IPS-18a (cell line): ENCODE measurements around the gene ADARB2.
"Not testable (repeated sequence)": the region's sequence is repeated elsewhere in the genome, so short reads cannot be mapped to it uniquely, and the experiment has no call there.

Source experiments
- H3K27ac ChIP-seq: one replicate; pipeline ENCODE4 v1.5.1; 2013; ENCODE audit warnings: low read length
- H3K27me3 ChIP-seq: one replicate; pipeline ENCODE4 v1.6.1; 2013; ENCODE audit warnings: mild to moderate bottlenecking, low read length; ENCODE audit not compliant: control insufficient read depth, insufficient read depth
- H3K36me3 ChIP-seq: one replicate; pipeline ENCODE4 v1.6.1; 2013; ENCODE audit warnings: low read depth, low read length; ENCODE audit not compliant: control insufficient read depth
- H3K4me1 ChIP-seq: one replicate; pipeline ENCODE4 v1.6.1; 2013; ENCODE audit warnings: low read depth, low read length; ENCODE audit not compliant: control insufficient read depth
- H3K4me3 ChIP-seq: one replicate; pipeline ENCODE4 v1.5.1; 2013; ENCODE audit warnings: low read length
- H3K9ac ChIP-seq: one replicate; pipeline ENCODE4 v1.6.1; 2013; ENCODE audit warnings: mild to moderate bottlenecking, low read length, moderate library complexity
- H3K9me3 ChIP-seq: one replicate; pipeline ENCODE4 v1.6.1; 2013; ENCODE audit warnings: low read depth, low read length; ENCODE audit not compliant: control insufficient read depth

ADARB2 gene

GRCh38 chr10:1233031-1233430, 504.3 kb downstream of the ADARB2 start:
- H3K9ac ChIP-seq, result no peak overlapping the region
- H3K36me3 ChIP-seq, result no peaks in the 10 kb centered on the region
- no peak overlapping the region for H3K27ac ChIP-seq
- H3K9me3 ChIP-seq, result no peaks in the 10 kb centered on the region
- peaks cover 4% of the 10 kb centered on the region for H3K27me3 ChIP-seq
- no peak overlapping the region for H3K4me3 ChIP-seq
- H3K4me1 ChIP-seq, result peaks cover 7% of the 10 kb centered on the region

DNA sequence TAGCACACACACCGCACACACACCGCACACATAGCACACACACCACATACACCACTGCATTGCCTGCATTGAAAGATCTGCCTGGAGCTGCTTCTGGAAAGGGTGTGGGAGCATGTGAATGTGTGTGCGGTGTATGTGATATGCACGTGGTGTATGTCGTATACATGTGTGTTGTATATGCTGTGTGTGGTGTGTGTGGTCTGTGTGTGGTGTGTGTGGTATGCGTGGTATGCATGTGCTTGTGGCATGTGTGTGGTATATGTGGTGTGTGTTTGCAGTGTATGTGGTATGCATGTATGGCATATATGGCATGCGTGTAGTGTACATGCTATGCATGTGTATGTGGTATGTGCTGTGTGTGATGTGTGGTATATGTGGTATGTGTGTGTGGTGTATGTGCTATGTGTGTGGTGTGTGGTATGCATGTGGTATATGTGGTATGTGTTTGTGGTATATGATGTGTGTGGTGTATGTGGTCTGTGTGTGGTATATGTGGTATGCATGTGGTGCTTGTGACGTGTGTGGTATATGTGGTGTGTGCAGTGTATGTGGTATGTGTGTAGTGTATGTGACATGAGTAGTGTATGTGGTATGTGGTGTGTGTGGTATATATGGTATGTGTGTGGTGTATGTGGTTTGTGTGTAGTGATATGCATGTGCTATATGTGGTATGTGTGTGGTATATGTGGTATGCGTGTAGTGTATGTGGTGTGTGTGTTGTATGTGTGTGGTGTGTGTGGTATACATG, 505.0 kb downstream of the ADARB2 start:
- Histone ChIP-seq H3K9ac (no peak overlapping the region), H3K9me3 (no peaks in the 10 kb centered on the region), H3K27ac (no peak overlapping the region)

DNA sequence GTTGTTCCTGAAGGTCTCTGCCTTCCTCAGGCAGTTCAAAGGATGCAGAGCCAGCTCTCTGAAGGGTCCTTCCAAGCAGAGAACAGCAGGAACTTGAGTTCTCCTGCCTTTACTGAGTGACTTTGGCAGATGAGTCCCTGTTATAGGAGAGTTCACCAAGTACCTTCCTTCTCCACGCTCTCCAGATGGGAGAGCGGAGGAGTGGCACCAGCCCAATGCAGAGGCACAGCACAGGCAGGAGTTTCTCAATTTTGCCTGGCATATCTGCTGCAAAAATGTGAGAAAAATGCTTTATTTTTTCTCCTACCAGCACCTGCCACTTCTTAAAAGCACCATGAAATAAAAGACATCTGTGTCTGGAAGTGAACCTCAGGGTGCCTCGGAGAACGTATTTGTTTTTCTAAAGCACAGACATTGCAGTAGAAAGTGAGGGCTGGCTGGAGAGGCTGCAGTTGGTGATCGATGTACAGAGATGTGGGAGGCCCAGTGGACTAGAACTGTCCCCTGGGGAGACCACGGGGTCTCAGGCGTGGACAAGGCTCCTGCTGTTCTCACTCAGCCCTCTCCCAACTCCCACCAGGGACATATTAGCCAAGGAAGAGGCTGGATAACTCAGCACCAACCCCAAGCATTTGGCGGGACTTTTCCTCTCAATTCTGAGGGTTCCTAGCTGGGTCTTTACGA, 506.6 kb downstream of the ADARB2 start:
- Histone ChIP-seq H3K27ac (no peak overlapping the region), H3K27me3 (peaks cover 4% of the 10 kb centered on the region), H3K36me3 (no peaks in the 10 kb centered on the region), H3K4me1 (peaks cover 7% of the 10 kb centered on the region), H3K9me3 (no peaks in the 10 kb centered on the region), H3K9ac (no peak overlapping the region), H3K4me3 (no peak overlapping the region)

More for the DNA sequence above, 505.0 kb downstream of the ADARB2 start:
- no peak overlapping the region for H3K4me3 ChIP-seq
- H3K27me3 ChIP-seq, result peaks cover 4% of the 10 kb centered on the region
- peaks cover 7% of the 10 kb centered on the region for H3K4me1 ChIP-seq
- H3K36me3 ChIP-seq, result no peaks in the 10 kb centered on the region

GRCh38 chr10:1230138-1230537, 507.2 kb downstream of the ADARB2 start:
- H3K4me3 ChIP-seq, result no peak overlapping the region
- no peak overlapping the region for H3K9ac ChIP-seq
- H3K27me3 ChIP-seq, result peaks cover 4% of the 10 kb centered on the region
- H3K27ac ChIP-seq, result no peak overlapping the region
- H3K9me3 ChIP-seq, result no peaks in the 10 kb centered on the region
- no peaks in the 10 kb centered on the region for H3K36me3 ChIP-seq
- peaks cover 7% of the 10 kb centered on the region for H3K4me1 ChIP-seq

DNA sequence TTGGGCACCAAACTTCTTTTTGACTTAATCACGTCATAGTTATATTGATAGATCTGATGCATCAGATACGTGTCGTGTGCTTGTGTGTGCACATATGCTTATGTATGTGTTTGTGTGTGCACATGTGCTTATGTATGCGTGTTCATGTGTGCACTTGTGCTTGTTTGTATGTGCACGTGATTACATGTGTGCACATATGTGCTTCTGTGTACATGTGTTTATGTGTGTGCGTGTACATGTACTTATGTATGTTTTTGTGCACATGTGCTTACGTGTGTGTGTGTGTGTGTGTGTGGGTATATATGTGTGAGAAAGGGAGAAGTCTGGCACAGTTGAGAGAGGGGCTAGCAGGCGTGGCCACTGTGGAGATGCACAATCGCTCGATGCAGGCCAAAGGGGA, 507.8 kb downstream of the ADARB2 start:
- H3K4me3 ChIP-seq, result no peak overlapping the region
- H3K4me1 ChIP-seq, result peaks cover 7% of the 10 kb centered on the region
- peaks cover 4% of the 10 kb centered on the region for H3K27me3 ChIP-seq
- no peak overlapping the region for H3K27ac ChIP-seq
- H3K36me3 ChIP-seq, result no peaks in the 10 kb centered on the region
- H3K9me3 ChIP-seq, result no peaks in the 10 kb centered on the region
- no peak overlapping the region for H3K9ac ChIP-seq

DNA sequence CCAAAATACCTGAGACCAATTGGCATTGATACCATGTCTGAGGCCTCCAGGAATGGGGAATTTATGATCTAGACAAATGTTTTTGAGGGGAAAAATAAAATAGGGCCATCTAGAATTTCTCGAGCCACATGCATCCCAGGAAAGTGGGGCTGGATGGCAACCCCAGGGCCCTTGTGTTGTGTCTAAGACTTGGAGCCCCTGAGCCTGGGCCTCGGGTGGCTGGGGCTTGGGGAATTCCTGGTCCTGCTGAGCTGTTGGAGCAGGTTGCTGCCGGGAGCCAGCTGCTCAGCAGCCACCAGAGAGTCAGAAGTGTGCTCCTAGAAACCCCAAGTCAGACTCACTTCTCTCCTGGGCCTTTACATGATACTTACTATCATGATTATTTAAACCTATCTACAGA, 508.2 kb downstream of the ADARB2 start:
- Histone ChIP-seq H3K4me3 (no peak overlapping the region), H3K36me3 (no peaks in the 10 kb centered on the region), H3K4me1 (peaks cover 7% of the 10 kb centered on the region), H3K27ac (no peak overlapping the region), H3K27me3 (peaks cover 4% of the 10 kb centered on the region), H3K9ac (no peak overlapping the region), H3K9me3 (no peaks in the 10 kb centered on the region)

GRCh38 chr10:1228467-1228975, 508.8 kb downstream of the ADARB2 start:
- no peak overlapping the region for H3K4me3 ChIP-seq
- H3K36me3 ChIP-seq, result no peaks in the 10 kb centered on the region
- peaks cover 7% of the 10 kb centered on the region for H3K4me1 ChIP-seq
- H3K27ac ChIP-seq, result no peak overlapping the region
- no peak overlapping the region for H3K9ac ChIP-seq
- H3K9me3 ChIP-seq, result no peaks in the 10 kb centered on the region
- peaks cover 4% of the 10 kb centered on the region for H3K27me3 ChIP-seq

DNA sequence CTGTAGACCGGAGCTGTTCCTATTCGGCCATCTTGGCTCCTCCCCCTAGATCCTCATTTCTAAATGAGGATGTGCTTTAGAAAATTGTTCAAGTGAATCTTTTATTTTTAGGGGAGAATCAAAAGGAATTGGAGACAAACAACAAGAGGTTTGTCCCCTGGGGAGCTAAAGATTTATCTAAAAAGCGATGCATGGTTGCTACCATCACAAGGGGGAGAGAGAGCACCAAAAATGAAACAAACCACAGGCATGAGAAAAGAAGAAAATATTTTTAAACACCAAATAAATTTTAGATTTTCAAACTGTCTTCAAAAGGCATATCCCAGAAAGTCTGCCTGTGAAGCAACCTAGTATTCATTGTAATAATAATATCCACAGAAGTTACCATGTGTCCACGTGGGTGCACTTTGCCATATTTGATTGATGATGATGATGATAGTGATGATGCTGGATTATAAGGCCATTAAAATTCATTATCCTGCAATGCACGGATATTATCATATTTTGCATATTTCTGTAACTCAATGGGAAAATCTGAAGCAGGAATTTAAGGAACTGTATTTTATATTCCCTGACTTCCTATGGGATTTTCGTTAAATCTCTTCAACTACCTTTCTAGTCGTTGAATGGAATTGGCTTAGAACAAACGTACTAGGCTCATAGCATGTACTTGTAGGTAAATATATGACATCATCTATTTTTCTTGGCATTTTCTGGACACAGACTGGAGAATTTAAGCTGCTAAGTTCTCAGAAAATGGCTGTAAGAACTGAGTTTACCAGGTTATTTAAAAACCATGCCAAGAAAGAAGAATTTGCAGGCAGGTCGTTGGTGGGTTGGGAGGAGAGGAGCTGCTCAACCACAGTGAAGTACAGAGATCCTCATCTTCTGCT, 509.6 kb downstream of the ADARB2 start:
- Histone ChIP-seq H3K27me3 (peaks cover 4% of the 10 kb centered on the region), H3K4me3 (no peak overlapping the region), H3K4me1 (peaks cover 7% of the 10 kb centered on the region), H3K9me3 (no peaks in the 10 kb centered on the region), H3K36me3 (no peaks in the 10 kb centered on the region), H3K27ac (no peak overlapping the region), H3K9ac (no peak overlapping the region)

- H3K4me3 ChIP-seq, H3K9ac ChIP-seq, H3K9me3 ChIP-seq, H3K36me3 ChIP-seq, H3K4me1 ChIP-seq, H3K27me3 ChIP-seq, H3K27ac ChIP-seq: not testable (repeated sequence)
Observed at GRCh38 chr10:1226907-1227306, 510.4 kb downstream of the ADARB2 start.

DNA sequence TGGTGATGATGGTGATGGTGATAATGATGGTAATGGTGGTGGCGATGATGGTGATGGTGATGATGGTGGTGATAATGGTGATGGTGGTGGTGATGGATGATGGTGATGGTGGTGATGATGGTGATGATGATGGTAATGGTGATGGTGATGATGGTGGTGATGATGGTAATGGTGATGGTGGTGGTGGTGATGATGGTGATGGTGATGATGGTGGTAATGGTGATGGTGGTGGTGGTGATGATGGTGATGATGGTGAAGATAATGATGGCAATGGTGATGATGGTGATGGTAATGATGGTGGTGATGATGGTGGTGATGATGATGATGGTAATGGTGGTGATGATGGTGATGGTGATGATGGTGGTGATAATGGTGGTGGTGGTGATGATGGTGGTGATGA, 517.5 kb downstream of the ADARB2 start:
- not testable (repeated sequence) for H3K4me1 ChIP-seq, H3K27ac ChIP-seq, H3K27me3 ChIP-seq, H3K4me3 ChIP-seq, H3K9ac ChIP-seq, H3K36me3 ChIP-seq, H3K9me3 ChIP-seq

- no peak overlapping the region for H3K9ac ChIP-seq
- no peaks in the 10 kb centered on the region for H3K36me3 ChIP-seq
- H3K4me3 ChIP-seq, result no peak overlapping the region
- H3K4me1 ChIP-seq, result no peaks in the 10 kb centered on the region
- H3K27me3 ChIP-seq, result no peaks in the 10 kb centered on the region
- no peak overlapping the region for H3K27ac ChIP-seq
- no peaks in the 10 kb centered on the region for H3K9me3 ChIP-seq
Observed at GRCh38 chr10:1217661-1218060, 519.7 kb downstream of the ADARB2 start.
